HG02678 (cell line): ENCODE results near the gene VEPH1.

Experiments used
- ATAC-seq: cut with Tn5 transposase; IDR thresholded peaks from one replicate; pipeline ENCODE4 v1.9.1; 2021; ENCODE audit warnings: mild to moderate bottlenecking, moderate library complexity; ENCODE audit not compliant: unreplicated experiment

Gene VEPH1

GRCh38 chr3:157393113-157393512 lies 110.1 kb downstream of the VEPH1 start:
- ATAC-seq, result no peak

GRCh38 chr3:157392104-157392503 lies 111.1 kb downstream of the VEPH1 start:
- no peak for ATAC-seq

GRCh38 chr3:157390713-157391515 lies 112.3 kb downstream of the VEPH1 start:
- no peak for ATAC-seq

GRCh38 chr3:157388976-157389375 lies 114.2 kb downstream of the VEPH1 start:
- no peak for ATAC-seq

GRCh38 chr3:157387708-157388435 lies 115.3 kb downstream of the VEPH1 start:
- ATAC-seq, result no peak

- no peak for ATAC-seq
Observed at GRCh38 chr3:157384491-157384890, 118.7 kb downstream of the VEPH1 start.

- ATAC-seq, result no peak
Observed at GRCh38 chr3:157384031-157384430, 119.2 kb downstream of the VEPH1 start.

- no peak for ATAC-seq
Observed at GRCh38 chr3:157381606-157382005, 121.6 kb downstream of the VEPH1 start.

- ATAC-seq, result no peak
Observed at GRCh38 chr3:157379525-157380140, 123.6 kb downstream of the VEPH1 start.

GRCh38 chr3:157376603-157377300 lies 126.5 kb downstream of the VEPH1 start:
- no peak for ATAC-seq

GRCh38 chr3:157375342-157375986 lies 127.8 kb downstream of the VEPH1 start:
- ATAC-seq, result no peak

- ATAC-seq, result no peak
Observed at GRCh38 chr3:157374933-157375332, 128.3 kb downstream of the VEPH1 start.

- ATAC-seq, result no peak
Observed at GRCh38 chr3:157373783-157374182, 129.4 kb downstream of the VEPH1 start.

- ATAC-seq, result no peak
Observed at GRCh38 chr3:157370867-157371266, 132.3 kb downstream of the VEPH1 start.

- ATAC-seq, result no peak
Observed at GRCh38 chr3:157369727-157370421, 133.3 kb downstream of the VEPH1 start.

- ATAC-seq, result no peak
Observed at GRCh38 chr3:157368171-157368570, 135.0 kb downstream of the VEPH1 start.

- no peak for ATAC-seq
Observed at GRCh38 chr3:157363393-157363792, 139.8 kb downstream of the VEPH1 start.

GRCh38 chr3:157362348-157362747 lies 140.9 kb downstream of the VEPH1 start:
- no peak for ATAC-seq

- no peak for ATAC-seq
Observed at GRCh38 chr3:157360044-157360443, 143.2 kb downstream of the VEPH1 start.

- ATAC-seq, result no peak
Observed at GRCh38 chr3:157356541-157356940, 146.7 kb downstream of the VEPH1 start.
